Muscle of arm (tissue), 12 donors: ENCODE data around the gene TOP2A. TPM values are rescaled to one million over a fixed set of nuclear protein-coding genes. Genes with fewer than 3 reads are reported as not detected.
"Not testable (repeated sequence)": the region's sequence is repeated elsewhere in the genome, so short reads cannot be mapped to it uniquely, and the experiment has no call there.

Experiments
- DNase-seq: peaks from one replicate; pipeline ENCODE4 v3.0.0-alpha.2; 2013
- polyA plus RNA-seq, 12 donors: library from polyadenylated mRNA; unstranded; fragments of 120-200 nt; gene quantifications; one replicate each; pipeline ENCODE4 v1.2.1, GENCODE V29; 2013; ENCODE audit not compliant: insufficient read length in 12 of 12

Gene TOP2A
- polyA plus RNA-seq, 12 donors, result 42.0 to 251 (median 81.6) TPM

- DNase-seq, result not testable (repeated sequence)
These were observed 31.1 kb downstream of the TOP2A start for GRCh38 chr17:40386555-40386954.

DNA sequence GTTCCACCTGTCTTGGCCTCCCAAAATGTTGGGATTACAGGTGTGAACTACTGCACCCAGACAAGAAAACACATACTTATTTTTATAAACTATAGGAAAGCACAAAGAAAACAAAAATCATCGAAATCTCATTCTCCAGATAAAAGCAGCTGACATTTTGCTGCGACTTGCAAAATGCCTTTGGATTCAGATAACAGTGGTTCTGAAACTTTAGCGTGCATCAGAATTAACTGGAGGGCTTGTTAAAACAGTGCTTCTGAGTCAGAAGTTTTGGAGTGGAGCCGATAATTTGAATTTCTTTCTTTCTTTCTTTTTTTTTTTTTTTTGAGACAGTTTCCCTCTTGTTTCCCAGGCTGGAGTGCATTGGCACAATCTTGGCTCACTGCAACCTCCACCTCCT lies 35.4 kb downstream of the TOP2A start:
- DNase-seq, result no peak

- DNase-seq, result no peak
These were observed 38.7 kb downstream of the TOP2A start for GRCh38 chr17:40378966-40379365.

DNA sequence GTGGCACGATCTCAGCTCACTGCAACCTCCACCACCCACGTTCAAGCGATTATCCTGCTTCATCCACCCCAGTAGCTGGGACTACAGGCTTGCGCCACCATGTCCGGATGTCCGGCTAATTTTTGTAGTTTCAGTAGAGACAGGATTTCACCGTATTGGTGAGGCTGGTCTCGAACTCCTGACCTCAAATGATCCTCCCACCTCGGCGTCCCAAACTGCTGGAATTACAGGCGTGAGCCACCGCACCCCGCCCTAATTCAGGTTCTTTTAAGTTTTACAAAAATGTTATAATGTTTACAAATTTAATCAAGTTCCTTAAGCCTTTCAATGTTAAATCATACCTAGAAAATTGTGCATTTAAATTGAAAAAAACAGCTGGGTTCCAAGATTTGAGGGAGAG lies 39.9 kb downstream of the TOP2A start:
- DNase-seq, result no peak

DNA sequence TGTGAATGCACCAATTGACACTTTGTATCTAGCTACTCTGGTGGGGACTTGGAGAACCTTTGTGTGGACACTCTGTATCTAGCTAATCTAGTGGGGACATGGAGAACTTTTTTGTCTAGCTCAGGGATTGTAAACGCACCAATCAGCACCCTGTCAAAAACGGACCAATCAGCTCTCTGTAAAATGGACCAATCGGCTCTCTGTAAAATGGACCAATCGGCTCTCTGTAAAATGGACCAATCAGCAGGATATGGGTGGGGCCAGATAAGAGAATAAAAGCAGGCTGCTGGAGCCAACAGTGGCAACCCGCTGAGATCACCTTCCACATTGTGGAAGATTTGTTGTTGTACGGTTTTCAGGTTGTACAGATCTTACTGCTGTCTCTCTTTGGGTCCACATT lies 41.2 kb downstream of the TOP2A start:
- DNase-seq, result not testable (repeated sequence)

- DNase-seq, result not testable (repeated sequence)
These were observed 41.9 kb downstream of the TOP2A start for GRCh38 chr17:40375786-40376185.

DNA sequence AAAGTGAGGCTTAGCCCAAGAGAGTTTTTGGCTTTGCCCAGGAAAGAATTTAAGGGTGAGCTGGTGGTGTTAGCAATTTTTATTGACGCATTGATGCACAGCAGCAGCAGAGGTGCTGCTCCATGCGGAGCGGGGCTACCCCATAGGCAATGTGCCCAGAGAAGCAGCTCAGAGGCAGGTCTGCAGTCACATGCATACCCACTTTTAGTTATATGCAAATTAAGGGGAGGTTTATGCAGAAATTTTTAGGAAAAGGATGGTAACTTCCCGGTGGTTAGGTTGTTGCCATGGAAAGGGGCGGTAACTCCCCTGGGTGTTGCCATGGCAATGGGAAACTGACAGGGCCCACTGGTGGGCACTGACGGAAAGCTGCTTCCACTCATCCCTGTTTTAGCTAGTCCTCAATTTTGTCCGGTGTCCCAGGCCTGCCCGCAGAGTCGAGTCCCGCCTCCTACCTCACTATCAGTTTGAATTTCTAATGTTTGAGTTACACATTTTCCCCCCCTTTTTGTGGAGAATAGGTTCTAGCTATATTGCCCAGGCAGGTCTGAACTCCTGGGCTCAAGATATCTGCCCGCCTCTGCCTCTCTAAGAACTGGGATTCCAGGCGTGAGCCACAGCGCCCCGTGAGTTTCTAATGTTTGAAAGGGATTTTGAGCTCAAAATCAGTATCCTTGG lies 42.7 kb downstream of the TOP2A start:
- no peak for DNase-seq

DNA sequence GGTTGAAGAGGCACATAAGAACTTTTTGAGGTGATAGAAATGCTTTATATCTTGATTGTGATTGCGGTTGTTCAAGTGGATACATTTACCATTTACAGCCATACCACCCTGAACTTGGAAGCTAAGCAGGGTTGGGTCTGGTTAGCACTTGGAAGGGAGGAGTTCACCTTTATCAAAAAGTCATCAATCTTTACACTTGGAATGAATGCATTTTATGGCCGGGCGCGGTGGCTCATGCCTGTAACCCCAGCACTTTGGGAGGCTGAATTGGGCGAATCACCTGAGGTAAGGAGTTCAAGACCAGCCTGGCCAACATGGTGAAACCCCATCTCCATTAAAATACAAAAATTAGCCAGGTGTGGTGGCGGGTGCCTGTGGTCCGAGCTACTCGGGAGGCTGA lies 43.7 kb downstream of the TOP2A start:
- no peak for DNase-seq

DNA sequence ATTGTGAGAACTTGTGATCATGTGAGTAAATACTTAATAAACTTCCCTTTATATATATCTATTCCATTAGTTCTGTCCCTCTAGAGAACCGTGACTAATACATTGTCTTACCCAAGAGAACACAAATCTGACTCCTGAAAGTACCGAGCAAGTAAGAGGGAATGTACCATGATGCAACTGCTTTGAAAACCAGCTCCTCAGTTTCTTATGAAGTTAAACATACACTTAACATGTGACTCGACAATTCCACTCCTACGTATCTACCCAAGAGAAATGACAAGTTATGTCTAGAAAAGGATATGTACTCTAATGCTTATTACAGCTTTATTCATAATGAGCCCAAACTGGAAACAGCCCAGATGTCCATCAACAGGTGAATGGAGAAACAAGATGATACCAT lies 44.4 kb downstream of the TOP2A start:
- no peak for DNase-seq

GRCh38 chr17:40372644-40373043 lies 45.1 kb downstream of the TOP2A start:
- DNase-seq, result not testable (repeated sequence)

DNA sequence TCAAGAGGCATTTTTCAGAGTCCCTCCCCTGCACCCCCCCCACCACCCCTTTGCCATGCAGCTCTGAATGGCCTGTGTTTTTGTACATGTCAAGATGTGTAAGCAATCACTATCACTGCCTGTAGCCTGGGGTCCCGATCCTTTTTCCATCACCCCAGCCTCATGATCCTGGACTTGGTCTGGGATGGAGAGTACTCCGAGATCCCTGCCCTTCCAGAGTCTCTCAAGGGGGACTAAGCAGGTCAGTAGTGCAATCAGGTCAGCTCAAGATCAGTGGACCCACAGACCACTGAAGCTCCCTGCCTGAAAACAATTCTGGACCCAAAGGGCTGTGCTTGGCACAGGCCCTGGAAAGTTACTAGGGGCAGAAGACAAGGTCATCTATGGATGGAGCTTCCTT lies 45.7 kb downstream of the TOP2A start:
- DNase-seq, result no peak

DNA sequence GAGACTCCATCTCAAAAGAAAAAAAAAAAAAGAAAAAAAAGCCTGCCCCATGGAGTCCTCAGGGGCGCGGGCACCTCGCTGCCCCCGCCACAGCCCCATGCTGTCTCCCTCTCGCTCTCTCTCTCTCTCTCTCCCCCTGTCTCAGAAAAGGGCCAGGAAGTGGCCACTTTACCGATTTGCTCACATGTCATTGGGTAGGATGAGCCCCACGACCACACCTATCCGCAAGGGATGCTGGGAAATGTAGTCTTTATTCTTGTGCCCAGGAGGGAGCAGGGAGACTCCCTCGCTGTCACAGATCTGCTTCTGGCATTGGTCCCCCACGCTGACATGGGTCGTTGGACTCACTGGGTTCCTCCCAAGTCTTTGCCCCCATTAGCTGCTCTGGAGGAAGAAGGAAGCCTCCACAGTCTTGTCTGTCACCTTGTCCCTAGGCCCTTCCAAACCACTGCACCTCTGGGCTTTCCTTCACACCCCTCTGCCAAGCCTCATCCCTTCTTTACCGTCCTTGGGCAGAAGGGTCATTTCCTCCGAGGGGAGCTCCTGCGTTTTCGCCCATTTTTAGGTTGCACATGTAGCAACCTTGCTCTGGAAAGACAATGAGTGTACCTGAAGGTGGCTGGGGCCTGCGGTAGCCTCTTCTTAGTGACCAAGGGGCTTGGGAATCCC lies 46.3 kb downstream of the TOP2A start:
- no peak for DNase-seq

GRCh38 chr17:40369923-40370322 lies 47.8 kb downstream of the TOP2A start:
- DNase-seq, result no peak

DNA sequence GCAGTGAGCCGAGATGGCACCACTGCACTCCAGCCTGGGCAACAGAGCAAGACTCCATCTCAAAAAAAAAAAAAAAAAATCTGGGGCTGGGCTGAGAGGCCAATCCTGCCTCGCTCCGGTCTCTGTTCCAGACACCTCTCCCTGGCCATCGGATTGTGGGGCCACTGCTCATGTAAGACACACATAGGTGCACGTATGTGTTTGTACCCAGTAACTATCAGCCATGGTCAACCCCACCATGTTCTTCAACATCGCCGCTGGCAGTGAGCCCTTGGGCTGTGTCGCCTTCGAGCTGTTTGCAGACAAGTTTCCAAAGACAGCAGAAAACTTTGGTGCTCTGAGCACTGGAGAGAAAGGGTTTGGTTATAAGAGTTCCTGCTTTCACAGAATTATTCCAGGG lies 50.0 kb downstream of the TOP2A start:
- not testable (repeated sequence) for DNase-seq

DNA sequence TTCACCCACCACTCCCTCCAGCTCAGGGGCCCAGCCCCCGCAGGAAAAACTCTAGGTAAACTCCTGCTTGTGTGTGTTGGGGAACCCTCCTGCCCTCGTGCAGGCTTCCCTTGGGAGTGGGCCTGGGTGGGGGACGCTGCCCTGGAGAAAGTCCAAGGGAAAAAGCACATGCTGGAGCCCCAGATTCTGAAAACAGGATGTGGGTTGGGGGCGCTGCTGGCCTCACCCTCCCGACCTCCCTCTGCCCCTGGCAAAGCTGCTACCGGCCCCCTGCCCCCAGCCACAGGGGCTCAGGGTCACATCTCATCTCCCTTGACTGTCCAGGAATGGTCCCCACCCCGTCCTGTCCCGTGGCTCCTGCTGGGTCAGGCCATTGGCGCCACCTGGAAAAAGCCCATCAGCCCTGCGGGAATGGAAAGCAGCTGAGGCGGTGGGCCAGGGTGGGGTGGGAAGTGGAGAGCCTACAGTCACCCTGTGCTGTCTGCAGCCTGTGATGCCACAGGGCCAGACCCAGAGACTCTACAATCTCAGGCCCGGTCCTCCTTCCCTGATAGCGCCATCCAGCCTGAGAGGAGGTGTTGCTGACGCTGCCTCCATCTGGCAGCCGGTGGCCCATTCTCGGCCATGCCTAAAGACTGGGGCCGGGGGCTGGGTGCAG lies 50.7 kb downstream of the TOP2A start:
- no peak for DNase-seq

DNA sequence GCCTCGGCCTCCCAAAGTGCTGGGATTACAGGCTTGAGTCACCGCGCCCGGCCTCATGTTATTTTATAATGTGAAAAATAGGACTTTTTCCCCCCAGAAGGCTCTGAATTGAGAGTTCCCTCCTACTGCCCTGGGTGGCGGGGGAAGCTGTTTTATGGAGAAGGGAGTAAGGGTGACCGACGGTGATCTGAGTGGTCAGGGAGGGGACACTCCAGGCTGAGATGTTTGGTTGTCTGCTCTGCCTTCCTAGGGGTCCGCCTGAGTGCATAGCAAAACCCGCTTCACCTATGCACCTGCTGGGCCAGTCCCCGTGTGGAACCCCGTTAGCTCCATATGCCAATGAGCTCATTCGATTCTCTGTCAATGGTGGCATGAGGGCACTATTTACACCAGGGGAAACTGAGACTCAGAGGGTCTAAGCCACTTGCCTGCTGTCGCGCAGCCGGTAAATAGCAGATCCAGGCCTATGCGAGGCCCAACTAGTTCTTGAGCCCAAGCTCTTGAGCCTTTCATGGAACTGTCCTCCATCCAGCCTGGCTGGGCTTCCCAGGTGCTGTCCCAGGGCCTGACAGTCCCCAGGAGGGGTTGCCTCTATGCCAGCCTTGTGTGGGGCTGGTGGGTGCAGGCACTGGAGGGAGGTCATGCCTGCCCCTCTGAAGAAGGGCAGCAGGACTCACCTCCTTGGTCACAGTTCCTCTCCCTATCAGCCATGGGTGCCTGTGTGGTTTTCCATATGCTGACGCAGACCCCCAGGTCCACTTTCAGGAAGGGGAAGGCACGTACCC lies 51.4 kb downstream of the TOP2A start:
- no peak for DNase-seq

DNA sequence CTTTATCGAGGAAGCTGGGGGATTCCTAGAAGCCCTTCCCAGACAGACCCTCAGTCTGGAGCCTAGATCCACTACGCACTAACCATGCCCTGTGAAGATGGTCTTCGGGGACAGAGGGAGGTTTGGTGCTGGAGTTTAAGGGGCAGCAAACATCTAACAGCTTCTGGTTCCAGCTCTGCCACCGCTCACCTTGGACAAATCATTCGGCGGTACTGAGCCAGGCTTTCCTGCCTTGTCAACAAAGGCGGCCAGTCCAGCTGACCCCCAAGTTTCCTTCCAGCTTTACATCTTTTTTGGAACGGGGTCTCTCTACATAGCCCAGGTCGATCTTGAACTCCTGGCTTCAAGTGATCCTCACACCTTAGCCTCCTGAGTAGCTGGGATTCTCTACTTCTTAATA lies 52.8 kb downstream of the TOP2A start:
- no peak for DNase-seq

DNA sequence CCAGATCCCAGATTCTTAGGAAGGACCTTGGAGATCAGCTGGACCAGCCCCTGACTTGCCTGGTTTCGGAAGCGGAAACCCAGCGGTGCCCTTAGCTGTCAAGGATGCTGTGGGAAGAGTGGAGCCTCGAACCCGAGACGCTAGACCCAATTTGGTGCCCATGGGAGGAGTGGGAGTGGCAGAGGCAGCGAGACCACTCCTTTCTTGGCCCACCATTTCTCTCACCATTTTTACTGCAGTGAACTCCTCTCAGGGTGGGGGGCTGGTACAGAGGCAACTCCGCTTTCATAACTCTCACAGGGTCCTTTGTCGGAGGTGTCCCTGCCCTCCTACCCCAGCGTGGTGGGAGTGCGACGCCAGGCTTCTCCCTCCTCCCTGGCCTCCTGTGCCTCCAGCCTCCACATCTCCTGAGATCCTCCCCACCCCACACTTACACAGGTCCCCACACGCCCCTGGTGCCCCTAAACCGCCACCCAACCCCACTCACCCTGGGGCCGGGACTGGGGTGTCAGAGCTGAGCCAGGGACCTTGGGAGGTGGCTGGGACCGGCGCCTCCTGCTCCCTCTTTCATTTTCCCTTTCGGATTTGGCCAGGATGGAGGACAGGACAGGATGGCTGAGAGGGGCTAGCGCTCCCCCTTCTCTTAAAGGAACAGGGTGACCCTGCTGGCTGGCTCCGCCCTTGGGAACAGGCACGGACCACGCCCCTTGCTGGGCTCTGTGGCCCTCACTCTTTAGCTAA lies 53.4 kb downstream of the TOP2A start, which contains the start of gene GJD3:
GJD3 (minus strand) TSS at position 617 of the 741 bp plus-strand sequence. CDS start 922 bp downstream, outside the sequence.
- DNase-seq, result no peak

GRCh38 chr17:40363111-40363827 lies 54.4 kb downstream of the TOP2A start:
- DNase-seq, result no peak

DNA sequence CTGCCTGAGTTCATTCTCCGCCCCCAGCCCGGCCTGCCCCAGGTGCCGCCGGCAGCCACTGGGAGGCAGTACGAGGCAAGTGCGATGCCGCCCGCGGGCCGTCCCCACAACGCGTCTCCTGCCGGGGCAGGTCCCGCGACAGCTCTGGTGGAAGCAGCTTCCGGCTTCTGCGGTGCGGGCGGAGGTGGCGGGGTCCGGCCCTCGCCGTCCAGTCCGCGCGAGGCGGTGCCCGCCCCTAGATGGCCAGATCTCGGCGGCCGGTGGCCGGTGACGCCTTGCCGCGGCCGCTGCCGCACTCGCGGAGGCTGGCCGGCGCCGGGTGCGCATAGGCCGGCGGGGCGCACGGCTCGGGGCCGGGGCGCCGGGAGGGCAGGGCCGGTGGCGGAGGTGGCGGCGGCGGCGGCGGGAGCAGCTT lies 55.0 kb downstream of the TOP2A start:
- DNase-seq, result no peak
